GDM1 (cell line): ENCODE results near the gene LMNA.
"Not testable (repeated sequence)": the region's sequence is repeated elsewhere in the genome, so short reads cannot be mapped to it uniquely, and the experiment has no call there.

Experiments
- DNase-seq: peaks from one replicate; lab custom pipeline; 2025; lab: John Stamatoyannopoulos, UW

Gene LMNA

DNA sequence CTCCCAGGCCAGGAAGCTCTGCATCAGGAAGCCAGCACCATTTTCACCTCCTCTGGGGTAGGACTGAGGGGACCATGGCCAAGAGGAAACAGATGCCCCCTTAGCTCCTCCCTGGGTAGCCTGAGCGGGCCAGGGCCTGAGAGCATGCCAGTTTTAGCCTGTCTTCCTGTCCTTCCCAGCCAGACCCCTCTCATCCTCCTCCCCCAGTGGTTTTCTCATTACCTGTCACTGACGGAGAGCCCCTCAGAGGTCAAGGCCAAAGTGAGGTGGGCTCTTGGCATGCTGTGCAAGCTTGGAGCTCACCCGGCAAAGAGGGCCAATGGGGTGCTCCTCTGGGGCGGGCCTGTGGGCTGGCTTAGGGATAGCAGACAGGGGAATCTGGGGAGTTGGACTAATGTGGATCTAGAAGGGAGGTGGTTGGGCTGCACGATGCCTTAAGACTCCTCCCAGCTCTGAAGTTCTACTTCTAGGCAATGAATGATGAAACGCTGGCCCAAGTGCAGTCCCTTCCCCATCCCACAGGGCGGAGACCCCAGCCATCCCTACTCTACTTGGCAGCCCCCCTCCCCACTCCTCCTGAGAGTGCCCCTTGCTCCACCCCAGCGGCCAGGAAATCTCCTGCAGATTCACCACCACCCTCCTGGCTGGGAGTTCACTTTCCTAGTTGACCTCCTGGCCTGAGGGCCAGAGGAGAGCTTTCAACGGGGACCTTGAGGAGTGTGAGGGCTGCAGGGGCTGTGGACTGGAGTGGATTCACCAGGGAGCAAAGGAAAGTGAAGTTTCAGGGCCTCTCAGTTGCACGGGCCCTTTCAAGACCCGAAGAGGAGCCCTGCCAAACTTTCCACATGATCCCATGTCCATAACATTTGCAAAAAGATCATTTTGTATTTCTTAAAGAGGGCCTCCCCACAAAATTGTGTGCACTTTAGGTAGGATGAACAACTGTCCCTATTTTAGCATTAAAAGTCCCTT is 9.4 kb upstream of the LMNA start:
- no peak for DNase-seq

DNA sequence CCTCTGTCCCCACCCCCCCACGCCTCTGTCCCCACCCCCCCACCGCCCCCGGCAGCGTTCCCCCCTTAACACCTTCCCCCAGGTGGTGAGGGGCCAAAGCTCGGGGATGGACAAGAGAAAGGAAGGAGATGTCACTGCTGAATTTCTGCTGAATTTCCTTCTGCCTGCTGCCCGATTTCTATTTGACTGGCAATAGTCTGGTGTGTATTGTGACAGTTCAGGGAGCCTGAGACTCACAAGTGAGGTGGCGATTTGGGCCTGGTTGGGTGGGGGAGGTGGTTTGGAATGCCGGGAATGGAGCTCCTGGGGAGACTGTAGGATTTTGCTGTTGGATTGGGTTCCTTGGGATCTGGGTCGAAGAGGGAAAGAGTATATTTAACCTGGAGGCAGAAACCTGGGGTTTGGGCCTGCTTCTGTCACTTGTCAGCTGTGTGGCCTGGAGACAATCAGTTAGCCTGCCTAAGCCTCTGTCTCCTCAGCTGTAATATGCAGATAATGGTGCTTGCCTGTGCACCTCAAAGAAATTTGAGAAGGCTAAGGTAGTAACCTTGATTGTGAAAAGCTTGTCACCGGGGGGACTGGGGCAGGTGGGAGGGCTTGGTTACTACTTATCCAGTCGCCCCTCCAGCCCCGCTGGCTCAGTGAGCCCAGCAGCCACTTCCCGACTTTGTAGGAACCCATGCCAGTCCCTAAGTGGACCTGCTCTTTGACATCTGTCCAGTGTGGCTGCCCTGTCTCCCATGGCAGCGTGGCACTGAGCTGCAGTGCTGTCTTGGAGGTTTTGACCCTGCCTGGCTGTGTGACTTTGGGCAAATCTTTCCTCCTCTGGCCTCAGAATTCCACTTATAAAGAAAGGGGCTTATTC is 7.7 kb upstream of the LMNA start:
- DNase-seq = no peak

DNA sequence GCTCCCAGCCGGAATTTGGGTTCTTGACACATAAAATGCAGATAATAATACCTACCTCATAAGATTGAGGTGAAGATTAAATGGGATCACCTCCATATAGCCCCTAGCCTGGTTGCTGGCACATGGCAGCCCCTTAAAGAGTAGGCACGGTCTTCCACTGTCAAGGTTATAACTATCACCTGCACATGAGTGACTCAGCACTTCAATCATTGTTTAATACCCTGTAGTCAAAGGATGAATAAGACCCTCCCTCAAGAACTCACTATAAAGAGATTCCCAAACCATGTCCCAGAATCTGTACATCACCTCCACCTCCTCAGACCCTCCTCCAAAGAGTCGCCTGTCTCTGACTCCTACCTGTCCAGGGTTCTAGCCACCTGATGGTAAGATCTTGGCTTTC is 6.5 kb upstream of the LMNA start:
- DNase-seq = no peak

DNA sequence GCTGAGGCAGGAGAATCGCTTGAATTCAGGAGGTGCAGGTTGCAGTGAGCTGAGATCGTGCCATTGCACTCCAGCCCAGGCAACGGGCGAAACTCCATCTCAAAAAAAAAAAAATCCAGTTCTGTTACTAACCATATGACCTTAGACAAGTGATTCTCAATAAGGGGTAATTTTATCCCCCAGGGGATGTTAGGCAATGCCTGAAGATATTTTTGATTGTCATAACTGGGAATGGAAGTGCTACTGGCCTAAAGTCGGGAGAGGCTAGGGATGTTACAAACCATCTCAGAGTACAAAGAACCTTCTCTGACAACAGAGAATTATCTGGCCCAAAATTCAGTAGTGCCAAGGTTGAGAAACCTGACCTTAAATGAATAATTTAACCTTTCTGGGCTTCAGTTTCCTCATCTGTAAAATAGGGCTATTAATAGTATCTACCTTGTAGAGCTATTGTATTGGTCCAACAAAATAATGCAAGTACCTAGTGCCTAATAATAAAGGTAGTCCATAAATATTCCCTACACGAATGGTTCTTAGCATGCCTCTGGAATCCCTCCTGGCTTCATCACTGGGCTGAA is 5.8 kb upstream of the LMNA start:
- DNase-seq = no peak

DNA sequence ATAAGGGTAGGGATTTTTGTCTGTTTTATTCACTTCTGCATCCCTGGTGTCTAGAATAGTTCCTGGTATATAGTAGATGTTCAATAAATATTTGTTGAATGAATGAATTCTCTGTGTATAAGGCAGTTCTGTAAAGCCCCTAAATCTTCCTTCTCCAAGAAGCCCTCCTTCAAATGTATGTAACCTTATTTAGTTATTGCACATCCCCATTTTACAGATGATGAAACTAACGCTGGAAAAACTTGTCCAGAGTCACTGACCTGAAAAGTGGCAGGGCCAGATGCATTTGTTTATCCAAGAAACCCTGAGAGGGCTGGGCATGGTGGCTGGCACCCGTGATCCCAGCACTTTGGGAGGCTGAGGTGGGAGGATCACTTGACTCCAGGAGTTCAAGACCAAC is 4.3 kb upstream of the LMNA start:
- DNase-seq = no peak

DNA sequence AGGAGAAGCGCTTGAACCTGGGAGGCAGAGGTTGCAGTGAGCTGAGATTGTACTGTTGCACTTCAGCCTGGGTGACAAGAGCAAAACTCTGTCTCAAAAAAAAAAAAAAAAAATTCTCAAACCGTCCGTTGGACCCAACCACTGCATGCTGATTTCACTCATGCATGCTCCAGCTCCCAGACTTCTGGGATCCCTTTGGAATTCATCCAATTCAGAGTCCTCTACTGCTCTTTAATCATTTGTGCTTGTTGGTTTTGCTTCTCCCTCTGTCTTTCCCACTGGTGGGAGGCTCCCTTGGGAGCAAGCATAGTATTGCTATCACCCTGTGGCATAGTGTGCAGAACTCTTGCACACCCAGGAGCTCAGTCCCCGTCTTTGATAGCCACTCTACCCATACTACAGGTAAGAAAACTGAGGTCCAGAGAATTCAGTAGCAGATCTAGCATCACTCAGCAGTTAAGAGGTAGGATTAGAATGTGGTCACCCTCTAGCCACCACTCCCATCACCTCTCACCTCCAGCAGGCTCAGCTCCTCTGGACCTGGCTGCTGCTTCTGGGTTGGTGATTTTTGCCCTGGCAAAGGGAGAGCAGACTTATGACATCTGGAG is 3.1 kb upstream of the LMNA start:
- DNase-seq = no peak

DNA sequence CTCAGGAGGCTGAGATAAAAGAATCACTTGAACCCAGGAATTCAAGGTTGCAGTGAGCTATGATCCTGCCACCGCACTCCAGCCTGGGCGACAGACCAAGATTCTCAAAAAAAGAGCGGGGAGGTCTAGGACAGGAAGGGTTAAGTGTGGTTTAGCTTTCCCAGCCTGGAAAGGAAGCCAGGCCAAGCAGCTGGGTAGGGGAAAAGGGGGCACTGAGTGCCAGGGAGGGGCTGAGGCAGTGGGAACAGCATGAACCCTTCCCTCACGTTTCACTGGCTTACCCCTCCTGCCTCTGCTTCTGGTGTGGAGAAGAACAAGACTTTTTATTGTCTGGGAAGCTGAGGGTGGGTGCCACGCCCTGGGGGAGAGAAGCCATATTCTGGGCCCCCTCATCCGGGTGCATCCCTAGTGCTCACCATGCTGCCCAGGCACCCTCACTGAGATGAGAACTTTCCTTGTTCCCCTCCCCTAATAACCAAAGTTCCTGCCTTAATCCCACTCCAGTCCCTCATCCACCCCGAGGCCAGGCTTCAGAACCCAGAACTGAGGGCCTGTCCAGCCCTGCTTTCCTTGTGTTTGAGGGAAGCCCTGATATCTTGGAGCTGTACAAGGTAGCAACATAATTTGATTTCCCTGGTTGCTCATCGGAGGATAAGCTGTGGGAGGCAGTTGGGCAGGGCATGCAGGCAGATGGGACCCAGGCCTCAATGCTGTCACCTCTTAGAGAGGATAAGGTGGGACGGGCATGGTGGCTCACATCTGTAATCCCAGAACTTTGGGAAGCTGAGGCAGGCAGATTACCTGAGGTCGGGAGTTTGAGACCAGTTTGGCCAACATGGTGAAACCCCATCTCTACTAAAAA is 2.0 kb upstream of the LMNA start:
- no peak for DNase-seq

DNA sequence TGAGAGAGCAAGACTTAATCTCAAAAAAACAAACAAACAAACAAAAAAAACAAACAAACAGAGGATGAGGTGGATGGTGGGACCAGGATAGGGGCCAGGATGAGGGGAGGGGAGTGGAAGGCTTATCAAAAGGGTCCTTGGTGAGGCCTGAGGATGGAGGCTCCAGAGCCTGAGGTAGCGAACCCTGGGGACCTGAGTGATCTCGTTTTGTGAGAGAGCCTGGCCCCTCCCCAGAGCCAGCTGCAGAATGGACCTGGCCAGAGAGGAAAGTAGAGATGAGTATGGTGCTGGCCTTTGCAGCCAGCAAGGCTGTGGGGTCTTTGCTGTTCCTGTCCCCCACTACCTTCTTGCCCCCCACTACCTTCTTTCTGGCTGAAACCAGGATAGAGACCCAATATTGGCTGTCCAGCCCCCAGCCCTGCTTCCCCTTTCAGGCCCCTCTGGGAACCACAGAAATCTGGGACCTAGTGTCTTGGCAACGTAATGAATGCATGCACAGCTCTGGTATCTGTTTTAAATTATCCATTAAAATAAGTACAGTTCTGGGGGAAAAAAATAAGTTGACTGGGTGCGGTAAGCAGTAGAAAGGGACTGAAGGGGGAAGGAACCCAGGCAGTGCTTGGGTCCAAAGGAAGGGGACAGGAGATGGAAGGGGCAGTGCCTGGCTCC is 1.1 kb upstream of the LMNA start:
- DNase-seq = no peak

DNA sequence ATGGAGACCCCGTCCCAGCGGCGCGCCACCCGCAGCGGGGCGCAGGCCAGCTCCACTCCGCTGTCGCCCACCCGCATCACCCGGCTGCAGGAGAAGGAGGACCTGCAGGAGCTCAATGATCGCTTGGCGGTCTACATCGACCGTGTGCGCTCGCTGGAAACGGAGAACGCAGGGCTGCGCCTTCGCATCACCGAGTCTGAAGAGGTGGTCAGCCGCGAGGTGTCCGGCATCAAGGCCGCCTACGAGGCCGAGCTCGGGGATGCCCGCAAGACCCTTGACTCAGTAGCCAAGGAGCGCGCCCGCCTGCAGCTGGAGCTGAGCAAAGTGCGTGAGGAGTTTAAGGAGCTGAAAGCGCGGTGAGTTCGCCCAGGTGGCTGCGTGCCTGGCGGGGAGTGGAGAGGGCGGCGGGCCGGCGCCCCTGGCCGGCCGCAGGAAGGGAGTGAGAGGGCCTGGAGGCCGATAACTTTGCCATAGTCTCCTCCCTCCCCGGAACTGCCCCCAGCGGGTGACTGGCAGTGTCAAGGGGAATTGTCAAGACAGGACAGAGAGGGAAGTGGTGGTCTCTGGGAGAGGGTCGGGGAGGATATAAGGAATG is 505 bp downstream of the LMNA start:
- DNase-seq = no peak

DNA sequence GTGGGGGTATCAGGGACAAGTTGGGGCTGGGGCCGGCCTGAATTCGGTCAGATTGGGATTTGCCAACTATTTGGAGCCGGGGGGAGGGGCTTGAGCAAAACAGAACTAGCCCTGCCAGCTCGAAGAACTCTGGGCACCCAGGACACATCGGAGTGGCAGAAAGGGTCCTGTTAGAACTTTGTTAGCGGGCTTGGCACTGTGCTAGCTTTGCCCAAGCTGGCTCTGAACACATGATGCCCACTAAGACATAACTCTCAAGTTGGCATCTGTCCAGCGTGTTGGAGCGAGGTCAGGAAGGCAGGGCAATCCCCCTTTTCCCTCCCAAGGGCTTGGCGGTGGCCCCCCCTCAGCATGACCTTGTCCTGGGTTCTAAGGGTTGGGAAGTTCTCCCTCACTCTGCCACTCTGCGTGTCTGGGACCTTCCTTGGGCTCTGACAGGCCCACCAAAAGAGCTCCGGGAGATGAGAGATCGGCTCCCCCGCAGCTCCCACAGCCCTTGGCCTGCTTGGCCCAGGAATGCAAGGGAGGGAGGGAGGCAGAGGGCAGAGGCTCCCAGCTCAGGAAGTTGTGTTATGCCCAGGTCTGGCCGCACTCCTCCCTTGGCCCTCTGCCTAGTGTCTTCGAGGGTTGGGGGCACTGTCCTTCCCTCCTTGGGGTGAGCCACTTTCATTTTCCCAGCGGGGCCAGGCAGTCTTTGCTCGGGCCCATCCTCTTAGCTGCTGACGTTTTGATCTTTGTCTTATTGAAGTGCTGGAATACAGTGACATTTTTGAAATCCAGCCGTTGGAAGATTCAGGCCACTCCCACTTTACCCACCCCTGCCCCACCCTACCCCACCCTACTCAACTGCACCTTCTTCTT is 1.2 kb downstream of the LMNA start:
- no peak for DNase-seq

DNA sequence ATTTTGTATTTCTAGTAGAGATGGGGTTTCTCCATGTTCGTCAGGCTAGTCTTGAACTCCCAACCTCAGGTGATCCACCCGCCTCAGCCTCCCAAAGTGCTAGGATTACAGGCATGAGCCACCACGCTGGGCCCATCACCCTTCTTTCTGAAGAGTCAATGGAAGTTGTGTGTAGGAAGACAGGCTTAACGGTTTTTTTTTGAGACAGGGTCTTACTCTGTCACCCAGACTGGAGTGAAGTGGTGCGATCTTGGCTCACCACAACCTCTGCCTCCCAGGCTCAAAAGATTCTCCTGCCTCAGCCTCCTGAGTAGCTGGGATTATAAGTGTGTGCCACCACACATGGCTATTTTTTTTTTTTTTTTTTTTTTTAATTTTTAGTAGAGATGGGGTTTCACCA is 2.2 kb downstream of the LMNA start:
- not testable (repeated sequence) for DNase-seq

DNA sequence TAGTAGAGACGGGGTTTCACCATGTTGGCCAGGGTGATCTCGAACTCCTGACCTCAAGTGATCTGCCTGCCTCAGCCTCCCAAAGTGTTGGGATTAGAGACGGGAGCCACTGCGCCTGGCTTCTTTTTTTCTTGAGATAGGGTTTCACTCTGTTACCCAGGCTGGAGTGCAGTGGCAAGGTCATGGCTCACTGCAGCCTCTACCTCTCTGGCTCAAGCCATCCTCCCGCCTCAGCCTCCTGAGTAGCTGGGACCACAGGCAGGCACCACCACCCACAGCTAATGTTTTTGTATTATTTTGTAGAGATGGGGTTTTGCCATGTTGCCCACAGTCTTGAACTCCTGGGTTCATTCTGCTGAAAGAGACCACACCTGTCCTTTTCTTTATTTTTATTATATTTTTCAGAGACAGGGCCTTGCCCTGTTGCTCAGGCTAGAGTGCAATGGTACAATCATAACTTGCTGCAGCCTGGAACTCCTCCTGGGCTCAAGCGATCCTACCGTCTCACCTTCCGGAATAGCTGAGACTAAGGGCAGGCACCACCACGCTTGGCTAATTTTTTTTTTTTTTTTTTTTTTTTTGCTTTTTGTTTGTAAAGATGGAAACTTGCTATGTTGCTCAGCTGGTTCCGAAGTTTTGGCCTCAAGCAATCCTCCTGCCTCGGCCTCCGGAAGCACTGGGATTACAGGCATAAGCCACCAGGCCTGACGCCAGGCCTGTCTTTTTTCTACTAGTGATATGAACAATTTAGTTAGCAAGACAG is 3.1 kb downstream of the LMNA start:
- DNase-seq = no peak

DNA sequence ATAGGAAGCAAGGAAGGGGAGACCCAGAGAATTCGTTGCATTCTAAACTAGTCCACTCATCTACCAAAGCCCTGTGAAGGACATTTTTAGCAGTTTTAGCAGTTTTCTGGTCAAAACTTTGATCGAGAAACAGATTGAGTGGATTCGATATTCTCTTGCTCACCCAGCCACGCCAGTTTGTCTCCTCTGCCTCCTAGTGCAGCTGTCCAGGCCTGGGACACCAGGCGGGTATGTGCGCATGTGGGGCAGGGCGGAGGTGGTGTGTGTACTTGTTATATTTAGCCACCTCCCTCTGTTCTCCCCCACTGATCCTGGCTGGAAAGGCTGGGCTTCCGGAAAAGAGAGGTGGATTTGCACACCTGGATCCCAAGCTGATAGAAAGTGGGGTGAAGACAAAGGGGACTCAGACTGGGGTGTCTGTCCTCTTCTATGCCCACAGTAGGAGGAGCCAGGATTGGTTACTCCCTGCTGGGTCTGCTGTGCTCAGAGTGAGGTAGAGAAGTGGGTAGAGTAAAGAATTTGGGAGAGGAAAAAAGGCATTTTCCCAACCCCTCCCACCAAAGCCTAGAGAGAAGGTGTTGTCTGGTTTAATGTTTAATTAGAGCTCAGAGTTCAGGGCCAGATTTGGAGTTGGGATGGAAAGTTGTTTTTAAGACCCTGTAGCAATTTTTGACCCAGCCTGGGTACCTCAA is 3.8 kb downstream of the LMNA start:
- DNase-seq = no peak

DNA sequence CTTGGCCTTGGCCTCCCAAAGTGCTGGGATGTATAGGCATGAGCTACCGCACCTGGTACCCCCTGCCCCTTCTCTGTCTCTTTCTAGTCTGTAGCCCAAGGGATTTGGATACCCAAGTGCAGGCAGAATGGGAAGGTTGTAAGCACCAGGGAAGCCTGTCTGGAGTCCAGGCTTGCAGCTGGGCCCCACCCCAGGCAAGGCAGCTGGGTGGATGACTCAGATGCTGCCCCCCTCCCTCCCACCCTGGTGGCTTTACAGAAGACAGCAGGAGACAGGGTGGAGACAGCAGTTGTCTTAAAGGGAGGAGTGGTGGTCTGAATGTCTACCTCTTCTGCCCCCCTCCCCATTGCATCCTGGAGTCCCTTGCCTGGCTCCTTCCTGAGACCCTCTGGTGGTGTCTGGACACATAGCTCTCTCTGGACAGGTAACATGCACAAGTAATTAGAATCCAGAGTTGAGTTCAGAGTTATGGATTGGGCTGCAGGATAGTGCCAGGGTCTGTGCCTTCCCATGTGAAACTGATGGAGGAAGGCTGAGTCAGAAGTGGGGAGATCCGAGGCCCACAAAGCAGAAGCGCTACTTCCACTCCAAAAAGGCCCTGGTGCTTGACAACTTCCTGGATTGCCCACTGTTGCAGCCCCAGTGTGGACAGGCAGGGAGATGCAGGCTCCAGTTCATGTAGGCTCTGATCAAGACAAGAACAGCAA is 5.1 kb downstream of the LMNA start:
- DNase-seq = peak; percentile 40

DNA sequence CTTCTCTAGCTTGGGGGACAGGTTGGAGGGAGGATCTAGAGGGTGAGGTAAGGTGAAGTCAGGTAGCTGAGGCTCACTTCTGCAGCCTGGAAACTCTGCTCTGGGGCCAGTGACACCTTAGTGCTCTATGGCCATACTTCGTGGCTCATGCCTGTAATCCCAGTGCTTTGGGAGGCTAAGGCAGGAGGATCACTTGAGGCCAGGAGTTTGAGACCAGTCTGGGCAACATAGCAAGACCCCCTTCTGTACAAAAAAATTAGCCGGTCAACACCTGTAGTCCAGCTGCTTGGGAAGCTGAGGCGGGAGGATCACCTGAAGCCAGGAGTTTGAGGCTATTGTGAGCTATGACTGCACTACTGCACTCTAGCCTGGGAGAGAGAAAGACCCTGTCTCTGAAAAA is 5.8 kb downstream of the LMNA start:
- no peak for DNase-seq

DNA sequence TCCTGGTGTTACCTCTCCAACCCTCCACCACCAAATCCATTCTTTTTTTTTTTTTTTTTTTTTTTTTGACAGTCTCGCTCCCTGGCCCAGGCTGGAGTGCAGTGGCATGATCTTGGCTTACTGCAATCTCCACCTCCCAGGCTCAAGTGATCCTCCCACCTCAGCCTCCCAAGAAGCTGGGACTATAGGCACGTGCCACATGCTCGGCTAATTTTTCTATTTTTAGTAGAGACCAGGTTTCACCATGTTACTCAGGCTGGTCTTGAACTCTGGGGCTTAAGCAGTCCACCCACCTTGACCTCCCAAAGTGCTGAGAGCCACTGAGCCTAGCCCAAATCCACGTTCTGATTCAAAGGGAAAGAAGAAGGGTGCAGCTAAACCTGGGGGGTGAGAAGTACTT is 6.5 kb downstream of the LMNA start:
- not testable (repeated sequence) for DNase-seq

DNA sequence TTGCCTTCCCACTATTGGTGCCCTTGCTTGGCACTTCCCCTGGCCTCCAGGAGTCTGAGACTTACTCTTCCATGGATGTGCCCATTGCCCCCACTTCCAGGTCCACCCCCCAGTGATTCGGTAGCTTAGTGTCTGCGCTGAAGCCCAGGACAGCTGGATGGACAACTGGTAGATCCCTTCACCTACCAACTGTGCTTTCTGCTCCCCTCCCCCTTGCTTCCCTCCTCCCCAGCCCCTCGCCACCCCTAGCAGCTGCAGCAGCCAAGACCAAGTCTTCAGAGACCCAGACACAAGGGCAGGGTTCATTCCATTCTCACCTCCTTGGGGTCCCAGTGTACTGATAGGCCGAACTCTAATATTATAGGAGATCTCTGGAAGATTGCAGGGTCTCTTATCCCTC is 6.9 kb downstream of the LMNA start:
- DNase-seq = no peak
